ENCODE data around the gene CES4A. TPM values are rescaled to one million over a fixed set of nuclear protein-coding genes. Genes with fewer than 3 reads are reported as not detected.

Gene CES4A
- total RNA-seq, 4 donors from 2014 or later: 2.7 to 4.0 (median 3.3) TPM

DNA sequence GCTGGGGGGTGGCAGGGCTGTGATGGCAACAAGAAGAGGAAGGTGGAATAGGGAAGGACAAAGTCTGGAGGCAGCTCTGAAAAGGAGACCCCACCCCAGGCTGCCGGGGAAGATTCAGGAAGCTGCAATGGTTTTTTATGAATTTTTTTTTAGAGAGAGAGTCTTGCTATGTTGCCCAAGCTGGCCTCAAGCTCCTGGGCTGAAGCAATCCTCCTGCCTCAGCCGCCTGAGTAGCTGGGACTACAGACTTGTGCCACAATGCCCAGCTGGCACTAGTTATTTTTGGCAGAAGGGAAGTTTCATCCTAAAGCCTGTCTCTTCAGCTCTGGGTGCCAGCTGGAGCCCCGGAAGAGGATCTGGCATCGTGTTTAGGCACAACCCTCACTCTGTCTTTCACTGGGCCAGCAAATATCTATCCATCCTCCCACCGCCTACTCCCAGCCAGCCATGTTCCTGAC, 28.7 kb upstream of the CES4A start:
- WGBS: 64% methylated on average over 5 of the region's 5 CpGs
- no peak overlapping the region for H3K27ac ChIP-seq (replicated peaks in 1 of 4)

DNA sequence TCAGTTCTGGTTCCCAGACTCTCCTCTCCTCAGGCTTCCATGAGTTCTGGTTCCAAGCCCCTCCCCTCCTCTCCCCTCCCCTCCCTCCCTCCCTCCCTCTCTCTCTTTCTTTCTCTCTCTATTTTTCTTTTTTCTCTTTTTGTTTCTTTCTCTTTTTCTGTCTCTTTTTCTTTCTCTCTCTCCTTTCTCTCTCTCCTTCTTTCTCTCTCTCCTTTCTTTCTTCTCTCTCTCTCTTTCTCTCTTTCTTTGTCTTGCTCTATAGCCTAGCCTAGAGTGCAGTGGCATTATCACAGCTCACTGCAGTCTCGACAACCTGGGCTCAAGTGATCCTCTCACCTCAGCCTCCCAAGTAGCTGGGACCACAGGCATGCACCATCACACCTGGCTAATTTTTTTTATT, 28.1 kb upstream of the CES4A start:
- Histone ChIP-seq H3K36me3 (no peaks in the 10 kb centered on the region), H3K27me3 (peaks cover 0 to 6% (median 0%) of the 10 kb centered on the region in 4 donors), H3K9me3 (no peaks in the 10 kb centered on the region), H3K4me3 (no peak overlapping the region), H3K27ac (replicated peaks in 1 of 4) (no peak overlapping the region), H3K4me1 (no peaks in the 10 kb centered on the region)
- WGBS: 96% methylated on average over 1 of the region's 1 CpG
- intact Hi-C loops (cut with DNase I): no loop called here
- TF ChIP-seq, protein P1, sequence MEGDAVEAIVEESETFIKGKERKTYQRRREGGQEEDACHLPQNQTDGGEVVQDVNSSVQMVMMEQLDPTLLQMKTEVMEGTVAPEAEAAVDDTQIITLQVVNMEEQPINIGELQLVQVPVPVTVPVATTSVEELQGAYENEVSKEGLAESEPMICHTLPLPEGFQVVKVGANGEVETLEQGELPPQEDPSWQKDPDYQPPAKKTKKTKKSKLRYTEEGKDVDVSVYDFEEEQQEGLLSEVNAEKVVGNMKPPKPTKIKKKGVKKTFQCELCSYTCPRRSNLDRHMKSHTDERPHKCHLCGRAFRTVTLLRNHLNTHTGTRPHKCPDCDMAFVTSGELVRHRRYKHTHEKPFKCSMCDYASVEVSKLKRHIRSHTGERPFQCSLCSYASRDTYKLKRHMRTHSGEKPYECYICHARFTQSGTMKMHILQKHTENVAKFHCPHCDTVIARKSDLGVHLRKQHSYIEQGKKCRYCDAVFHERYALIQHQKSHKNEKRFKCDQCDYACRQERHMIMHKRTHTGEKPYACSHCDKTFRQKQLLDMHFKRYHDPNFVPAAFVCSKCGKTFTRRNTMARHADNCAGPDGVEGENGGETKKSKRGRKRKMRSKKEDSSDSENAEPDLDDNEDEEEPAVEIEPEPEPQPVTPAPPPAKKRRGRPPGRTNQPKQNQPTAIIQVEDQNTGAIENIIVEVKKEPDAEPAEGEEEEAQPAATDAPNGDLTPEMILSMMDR (IDR thresholded peaks at IDR 0.05): no peak
- TF ChIP-seq POLR2AphosphoS5 (IDR thresholded peaks at IDR 0.05) (no peak), EP300 (IDR thresholded peaks at IDR 0.05) (no peak), POLR2A (IDR thresholded peaks at IDR 0.05; ENCODE audit: low read depth) (no peak)
- no peak for DNase-seq (ENCODE audit: extremely low spot score)

More for the DNA sequence above, 28.7 kb upstream of the CES4A start:
- no peaks in the 10 kb centered on the region for H3K36me3 ChIP-seq
- H3K9me3 ChIP-seq: no peaks in the 10 kb centered on the region
- TF ChIP-seq, protein P1 (IDR thresholded peaks at IDR 0.05): no peak
- TF ChIP-seq POLR2A (IDR thresholded peaks at IDR 0.05; ENCODE audit: low read depth): no peak
- no peak for TF ChIP-seq EP300 (IDR thresholded peaks at IDR 0.05)
- no peak overlapping the region for H3K4me3 ChIP-seq
- H3K4me1 ChIP-seq: no peaks in the 10 kb centered on the region
- intact Hi-C loops (cut with DNase I): no loop called here
- peaks cover 0 to 6% (median 0%) of the 10 kb centered on the region in 4 donors for H3K27me3 ChIP-seq
- DNase-seq (ENCODE audit: extremely low spot score): no peak

DNA sequence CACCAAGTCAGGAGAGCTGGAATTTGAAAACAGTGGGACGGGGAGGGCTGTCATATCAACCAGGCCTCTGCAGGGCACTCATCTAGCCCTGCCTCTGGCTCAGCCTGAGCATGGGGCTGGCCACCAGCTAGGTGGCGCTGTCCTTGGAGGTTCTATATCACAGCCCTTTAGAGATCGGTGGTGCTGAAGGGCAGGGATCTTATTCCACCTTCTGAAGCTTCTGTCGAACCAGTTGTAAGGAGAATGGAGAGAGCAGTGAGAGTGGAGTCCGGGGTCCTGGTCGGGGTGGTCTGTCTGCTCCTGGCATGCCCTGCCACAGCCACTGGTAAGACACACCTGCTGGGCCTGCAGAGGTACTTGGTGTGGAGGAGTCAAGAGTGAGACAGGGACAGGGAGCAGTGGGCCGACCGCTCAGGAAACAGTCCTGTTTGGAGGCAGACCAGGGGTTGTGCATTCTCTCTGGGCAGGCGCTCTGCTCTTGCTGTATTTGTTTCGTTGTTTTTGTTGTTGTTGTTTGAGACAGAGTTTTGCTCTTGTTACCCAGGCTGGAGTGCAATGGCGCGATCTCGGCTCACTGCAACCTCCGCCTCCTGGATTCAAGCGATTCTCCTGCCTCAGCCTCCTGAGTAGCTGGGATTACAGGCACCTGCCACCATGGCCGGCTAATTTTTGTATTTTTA, 27.2 kb upstream of the CES4A start, which contains the start of gene CES3:
Gene CES3 (plus strand): TSS at position 202 of the 680 bp plus-strand sequence. CDS start 42 bp downstream, at position 244.
- Histone ChIP-seq H3K27ac (replicated peaks in 1 of 4) (no peak within 1 kb of the TSS), H3K4me1 (no peaks in the 10 kb centered on the region), H3K36me3 (no peaks in the 10 kb centered on the region), H3K4me3 (no peak within 1 kb of the TSS), H3K9me3 (no peaks in the 10 kb centered on the region), H3K27me3 (peaks cover 0 to 6% (median 0%) of the 10 kb centered on the region in 4 donors)
- no peak for TF ChIP-seq POLR2A (IDR thresholded peaks at IDR 0.05; ENCODE audit: low read depth)
- TF ChIP-seq, protein P1 (IDR thresholded peaks at IDR 0.05): peak; percentile 35 to 63 (median 37)
- WGBS: 76% methylated on average over 14 of the region's 16 CpGs
- intact Hi-C loops (cut with DNase I): no loop called here
- DNase-seq (ENCODE audit: extremely low spot score): no peak

DNA sequence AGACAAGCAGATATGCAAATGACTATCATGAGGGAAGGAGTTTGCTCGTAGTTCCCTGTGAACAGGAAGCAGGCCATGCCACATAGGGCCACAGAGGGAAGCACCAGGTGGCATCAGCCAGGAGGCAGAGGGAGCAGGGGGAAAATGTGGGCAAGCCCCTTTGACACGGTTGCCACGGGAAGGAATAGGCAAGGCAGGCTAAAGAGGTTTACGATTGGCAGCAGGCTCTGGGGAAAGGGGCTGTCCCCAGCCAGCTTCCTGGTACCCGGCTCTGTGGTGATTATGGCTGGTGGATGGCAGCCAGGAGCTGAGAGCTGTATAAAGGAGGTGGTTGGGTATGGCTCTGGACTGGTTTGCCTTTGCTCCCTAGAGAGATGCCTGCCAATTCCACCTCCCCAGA, 26.5 kb upstream of the CES4A start:
- Histone ChIP-seq H3K36me3 (no peaks in the 10 kb centered on the region), H3K27ac (replicated peaks in 1 of 4) (no peak overlapping the region), H3K4me1 (no peaks in the 10 kb centered on the region), H3K27me3 (peaks cover 0 to 6% (median 0%) of the 10 kb centered on the region in 4 donors), H3K4me3 (no peak overlapping the region), H3K9me3 (no peaks in the 10 kb centered on the region)
- intact Hi-C loops (cut with DNase I): no loop called here
- DNase-seq (ENCODE audit: extremely low spot score): no peak
- TF ChIP-seq EP300 (IDR thresholded peaks at IDR 0.05): no peak
- TF ChIP-seq, protein P1 (IDR thresholded peaks at IDR 0.05): no peak
- TF ChIP-seq POLR2AphosphoS5 (IDR thresholded peaks at IDR 0.05): no peak
- WGBS: 79% methylated on average over 5 of the region's 5 CpGs

DNA sequence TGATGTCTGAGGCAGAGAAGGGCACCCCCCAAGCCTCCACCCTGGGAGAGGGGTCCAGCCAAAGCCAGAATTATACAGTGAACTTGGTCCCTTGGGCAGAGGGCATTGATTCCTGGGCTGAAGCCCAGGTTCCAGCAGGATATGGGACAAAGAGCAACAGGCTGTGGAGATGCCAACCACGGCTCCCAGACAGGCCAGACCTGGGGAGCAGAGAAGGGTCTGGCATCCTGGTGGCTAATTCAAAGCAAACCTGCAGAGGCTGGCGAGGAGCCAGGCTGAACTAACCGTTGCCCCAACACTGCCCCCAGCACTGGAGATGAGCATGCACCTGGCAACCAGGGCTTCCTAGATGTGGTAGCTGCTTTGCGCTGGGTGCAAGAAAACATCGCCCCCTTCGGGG, 24.3 kb upstream of the CES4A start:
- DNase-seq (ENCODE audit: extremely low spot score): no peak
- 63% methylated on average over 1 of the region's 6 CpGs for WGBS
- Histone ChIP-seq H3K36me3 (no peaks in the 10 kb centered on the region), H3K27ac (replicated peaks in 1 of 4) (no peak overlapping the region), H3K4me3 (no peak overlapping the region), H3K27me3 (peaks cover 0 to 6% (median 0%) of the 10 kb centered on the region in 4 donors), H3K9me3 (no peaks in the 10 kb centered on the region), H3K4me1 (no peaks in the 10 kb centered on the region)
- no peak for TF ChIP-seq EP300 (IDR thresholded peaks at IDR 0.05)
- no peak for TF ChIP-seq POLR2AphosphoS5 (IDR thresholded peaks at IDR 0.05)
- TF ChIP-seq, protein P1 (IDR thresholded peaks at IDR 0.05): no peak
- TF ChIP-seq POLR2A (IDR thresholded peaks at IDR 0.05; ENCODE audit: low read depth): no peak
- intact Hi-C loops (cut with DNase I): no loop called here
